B cell (primary cell): Measurements from ENCODE around the gene PACC1. TPM values are rescaled to one million over a fixed set of nuclear protein-coding genes. Genes with fewer than 3 reads are reported as not detected.

Experiments
- ATAC-seq: fragments of 200-7000 bp; cut with Tn5 transposase; one replicate; pipeline ENCODE4 v1.10.0; 2021; ENCODE audit warnings: low read depth, mild to moderate bottlenecking, moderate number of reproducible peaks, moderate library complexity
- CTCF ChIA-PET: fragments of 350-600 bp; sonication (Branson Sonifier 250); formaldehyde crosslinking; loops from one replicate; lab custom pipeline; 2021; ENCODE audit warnings: antibody characterized with exemption, inconsistent platforms; lab: Charles Lee
- POLR2A ChIA-PET: fragments of 350-600 bp; sonication (Branson Sonifier 250); formaldehyde crosslinking; loops from one replicate; lab custom pipeline; 2021; ENCODE audit warnings: antibody characterized with exemption; lab: Charles Lee
- DNase-seq: peaks from one replicate; pipeline ENCODE4 v3.0.0; 2013
- H2AFZ ChIP-seq: 2 replicates; pipeline ENCODE4 v1.6.1; 2012; ENCODE audit warnings: mild to moderate bottlenecking, low read depth, low read length; ENCODE audit not compliant: insufficient read depth, poor library complexity, severe bottlenecking
- H3K27ac ChIP-seq, 2 donors: 1 replicate in 1 of 2; 2 replicates in 1 of 2; pipeline ENCODE4 v1.5.1; 2012 to 2013; ENCODE audit warnings: low read length in 2 of 2, mild to moderate bottlenecking in 2 of 2, moderate library complexity in 1 of 2
- H3K27me3 ChIP-seq, 4 experiments: fragments of 200-600 bp in 1 of 4; sonication (generic) in 1 of 4; replicated peaks in 1 of 4; 1 replicate in 2 of 4; 2 replicates in 2 of 4; pipeline versions ENCODE4 v1.6.1 to v1.7.0; 2013 to 2016; ENCODE audit warnings: low read length in 3 of 4, mild to moderate bottlenecking in 2 of 4, mixed read lengths in 1 of 4, moderate library complexity in 1 of 4; ENCODE audit not compliant: insufficient read depth in 4 of 4, control insufficient read depth in 3 of 4; ENCODE audit errors: control extremely low read depth in 1 of 4
- H3K36me3 ChIP-seq, 2 experiments: replicated peaks in 1 of 2; 1 replicate in 1 of 2; 2 replicates in 1 of 2; pipeline versions ENCODE4 v1.6.1 to v1.7.1; 2013; ENCODE audit warnings: low read length in 1 of 2; ENCODE audit not compliant: insufficient read depth in 2 of 2, control insufficient read depth in 1 of 2; ENCODE audit errors: control extremely low read depth in 1 of 2, extremely low read depth in 1 of 2
- H3K4me1 ChIP-seq, 2 donors: fragments of 200-600 bp in 1 of 2; sonication (generic) in 1 of 2; 1 replicate in 1 of 2; 2 replicates in 1 of 2; pipeline versions ENCODE4 v1.5.1 to v1.6.1; 2013 to 2017; ENCODE audit warnings: low read length in 2 of 2; ENCODE audit not compliant: control insufficient read depth in 2 of 2, insufficient read depth in 2 of 2
- H3K4me2 ChIP-seq: replicated peaks from 2 replicates; pipeline ENCODE3; 2012; ENCODE audit warnings: mild to moderate bottlenecking, low read depth, low read length; ENCODE audit not compliant: poor library complexity, severe bottlenecking
- H3K4me3 ChIP-seq, 5 experiments: fragments of 200-600 bp in 1 of 5; sonication (generic) in 1 of 5; 1 replicate in 3 of 5; 2 replicates in 2 of 5; pipeline versions ENCODE4 v1.5.1 to v1.7.0; 2011 to 2016; ENCODE audit warnings: low read length in 4 of 5, mild to moderate bottlenecking in 4 of 5, low read depth in 2 of 5, control low read depth in 1 of 5, moderate library complexity in 1 of 5; ENCODE audit not compliant: insufficient read depth in 1 of 5; ENCODE audit errors: control extremely low read depth in 1 of 5, extremely low read depth in 1 of 5
- H3K79me2 ChIP-seq: fragments of 200-600 bp; sonication (generic); one replicate; pipeline ENCODE4 v1.6.0; 2016; ENCODE audit warnings: low read length; ENCODE audit not compliant: control insufficient read depth, insufficient read depth
- H3K9ac ChIP-seq: fragments of 200-600 bp; sonication (generic); 2 replicates; pipeline ENCODE4 v1.6.1; 2017; ENCODE audit warnings: mild to moderate bottlenecking, low read length, moderate library complexity
- H3K9me3 ChIP-seq, 3 donors: one replicate each; pipeline versions ENCODE4 v1.6.1 to v1.7.1; 2013; ENCODE audit warnings: low read length in 2 of 3; ENCODE audit not compliant: control insufficient read depth in 2 of 3, insufficient read depth in 1 of 3; ENCODE audit errors: control extremely low read depth in 1 of 3
- H4K20me1 ChIP-seq: 2 replicates; pipeline ENCODE4 v1.6.0; 2012; ENCODE audit warnings: mild to moderate bottlenecking, low read length; ENCODE audit not compliant: insufficient read depth, control insufficient read depth, poor library complexity, severe bottlenecking
- H3K27ac Mint-ChIP-seq: one replicate; pipeline ENCODE4 v1.8.0; 2021; ENCODE audit warnings: mixed read lengths
- H3K27me3 Mint-ChIP-seq: one replicate; pipeline ENCODE4 v1.8.0; 2021; ENCODE audit warnings: mixed read lengths
- H3K4me1 Mint-ChIP-seq: one replicate; pipeline ENCODE4 v1.8.0; 2021; ENCODE audit warnings: mixed read lengths
- H3K4me3 Mint-ChIP-seq: one replicate; pipeline ENCODE4 v1.8.0; 2021; ENCODE audit warnings: mixed read lengths
- H3K9me3 Mint-ChIP-seq: one replicate; pipeline ENCODE4 v1.8.0; 2022; ENCODE audit warnings: mixed read lengths; ENCODE audit not compliant: insufficient read depth
- EZH2 ChIP-seq: IDR thresholded peaks from 2 replicates; pipeline ENCODE4 v1.6.1; 2012; ENCODE audit warnings: borderline replicate concordance, low read depth, mild to moderate bottlenecking, moderate library complexity, low read length; ENCODE audit not compliant: insufficient read depth, poor library complexity, severe bottlenecking
- WGBS: methylation state at CpG from one replicate; pipeline ENCODE4 v1.1.5; 2013; ENCODE audit warnings: missing lambda C conversion rate; ENCODE audit not compliant: insufficient coverage; 5-methylcytosine and 5-hydroxymethylcytosine counted together
- intact Hi-C: fragments of 100-400 bp; cut with micrococcal nuclease; formaldehyde crosslinking; loops from one replicate; pipeline ENCODE4 v1.10.0; 2022
- polyA plus RNA-seq: library from polyadenylated mRNA; depleted of rRNA; stranded (reverse); fragments of >200 nt; gene quantifications from 2 replicates; pipeline ENCODE4 v1.2.3, GENCODE V29; 2012
- total RNA-seq, 2 donors: library from RNA; stranded (reverse); fragments of 120-200 nt in 1 of 2; gene quantifications; 1 replicate in 1 of 2; 2 replicates in 1 of 2; pipeline versions ENCODE4 v1.2.3 to v1.2.4, GENCODE V29; 2013 to 2022
- TF ChIP-seq, protein P1 (sequence below): fragments of 200-600 bp; IDR thresholded peaks from one replicate; pipeline ENCODE4 v1.8.0; 2022; ENCODE audit warnings: antibody characterized with exemption, mild to moderate bottlenecking

The PACC1 gene
- total and polyA plus RNA-seq, 2 donors (not counting 1 experiment from before 2014, with no cell fraction given), result 15.9 to 18.3 TPM

DNA sequence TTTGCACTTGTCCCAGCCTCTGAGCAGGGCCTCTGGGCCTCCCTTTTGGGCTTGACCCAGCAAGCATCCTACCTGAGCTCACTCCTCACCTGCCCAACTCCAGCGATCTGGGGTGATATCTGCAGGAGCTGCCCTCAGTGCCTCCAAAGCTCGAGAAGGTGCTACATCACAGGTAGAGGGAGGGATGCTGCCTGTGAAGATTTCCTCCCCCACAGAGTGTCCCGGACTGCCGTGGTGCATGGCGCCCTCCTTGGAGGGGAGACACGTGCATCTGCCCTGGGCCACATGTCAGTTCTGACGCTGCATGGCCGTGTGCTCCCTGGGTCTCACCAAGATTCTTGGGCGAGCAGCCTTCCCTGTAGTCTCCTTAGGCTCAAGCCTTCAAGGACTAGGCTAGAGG is 45.7 kb upstream of the PACC1 start:
- no peak overlapping the region for H3K4me3 Mint-ChIP-seq
- no peaks in the 10 kb centered on the region for H3K79me2 ChIP-seq
- CTCF ChIA-PET, result interaction anchor here (1.3 kb wide), 1 partner anchor 390 kb away, joined by 3 read pairs; no protein-coding TSS in a partner anchor
- H3K4me1 ChIP-seq, result peaks cover 0 to 6% of the 10 kb centered on the region in 2 donors
- ATAC-seq (no peak), DNase-seq (no peak)
- no peak overlapping the region for H3K9ac ChIP-seq
- TF ChIP-seq, protein P1, sequence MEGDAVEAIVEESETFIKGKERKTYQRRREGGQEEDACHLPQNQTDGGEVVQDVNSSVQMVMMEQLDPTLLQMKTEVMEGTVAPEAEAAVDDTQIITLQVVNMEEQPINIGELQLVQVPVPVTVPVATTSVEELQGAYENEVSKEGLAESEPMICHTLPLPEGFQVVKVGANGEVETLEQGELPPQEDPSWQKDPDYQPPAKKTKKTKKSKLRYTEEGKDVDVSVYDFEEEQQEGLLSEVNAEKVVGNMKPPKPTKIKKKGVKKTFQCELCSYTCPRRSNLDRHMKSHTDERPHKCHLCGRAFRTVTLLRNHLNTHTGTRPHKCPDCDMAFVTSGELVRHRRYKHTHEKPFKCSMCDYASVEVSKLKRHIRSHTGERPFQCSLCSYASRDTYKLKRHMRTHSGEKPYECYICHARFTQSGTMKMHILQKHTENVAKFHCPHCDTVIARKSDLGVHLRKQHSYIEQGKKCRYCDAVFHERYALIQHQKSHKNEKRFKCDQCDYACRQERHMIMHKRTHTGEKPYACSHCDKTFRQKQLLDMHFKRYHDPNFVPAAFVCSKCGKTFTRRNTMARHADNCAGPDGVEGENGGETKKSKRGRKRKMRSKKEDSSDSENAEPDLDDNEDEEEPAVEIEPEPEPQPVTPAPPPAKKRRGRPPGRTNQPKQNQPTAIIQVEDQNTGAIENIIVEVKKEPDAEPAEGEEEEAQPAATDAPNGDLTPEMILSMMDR, result no peak
- POLR2A ChIA-PET, result no interaction called here
- H3K27me3 Mint-ChIP-seq, result no peaks in the 10 kb centered on the region
- no peaks in the 10 kb centered on the region for H4K20me1 ChIP-seq
- H3K36me3 ChIP-seq, result no peaks in the 10 kb centered on the region
- no peak overlapping the region for H2AFZ ChIP-seq
- H3K9me3 Mint-ChIP-seq, result no peaks in the 10 kb centered on the region
- H3K4me3 ChIP-seq, result no peak overlapping the region
- no peak overlapping the region for H3K4me2 ChIP-seq
- WGBS, result 87% methylated on average over 7 of the region's 9 CpGs
- no peak overlapping the region for H3K27ac ChIP-seq
- no peak overlapping the region for H3K27ac Mint-ChIP-seq
- no peaks in the 10 kb centered on the region for H3K9me3 ChIP-seq
- peaks cover 0 to 4% (median 0%) of the 10 kb centered on the region in 4 experiments for H3K27me3 ChIP-seq
- no peaks in the 10 kb centered on the region for H3K4me1 Mint-ChIP-seq
- intact Hi-C loops, result no loop called here

DNA sequence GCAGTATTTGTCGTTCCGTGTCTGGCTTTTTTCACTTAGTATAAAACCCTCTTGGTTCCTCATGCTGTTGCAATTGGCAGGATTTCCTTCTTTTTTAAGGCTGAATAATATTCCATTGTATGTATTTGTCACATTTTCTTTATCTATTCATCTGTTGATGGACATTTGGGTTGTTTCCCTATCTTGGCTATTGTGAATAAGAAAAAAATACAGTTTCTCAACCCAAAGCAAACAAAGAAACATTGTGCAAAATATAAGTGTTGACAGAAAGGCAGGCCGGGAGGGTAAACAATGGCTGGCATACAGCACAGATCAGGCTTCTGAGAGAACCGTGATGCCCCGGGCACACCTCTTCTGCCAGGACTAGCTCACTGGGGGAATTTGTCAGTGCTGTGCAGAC is 45.0 kb upstream of the PACC1 start:
- no peak for ATAC-seq
- H3K27me3 ChIP-seq, result peaks cover 0 to 4% (median 0%) of the 10 kb centered on the region in 4 experiments
- no peak overlapping the region for H3K9ac ChIP-seq
- ChIA-PET CTCF (interaction anchor here (1.1 to 8.2 kb wide), 4 partner anchors 389 to 779 kb away, joined by 3 to 364 read pairs (median 4); no protein-coding TSS in a partner anchor), POLR2A (no interaction called here)
- Mint-ChIP-seq H3K27me3 (no peaks in the 10 kb centered on the region), H3K27ac (no peak overlapping the region), H3K4me1 (no peaks in the 10 kb centered on the region), H3K9me3 (no peaks in the 10 kb centered on the region), H3K4me3 (no peak overlapping the region)
- no peak for DNase-seq
- H3K4me1 ChIP-seq, result peaks cover 0 to 6% of the 10 kb centered on the region in 2 donors
- no peak overlapping the region for H3K4me2 ChIP-seq
- intact Hi-C loops, result loop anchor here (1.0 kb wide), 1 partner anchor 536 kb away; no protein-coding TSS in a partner anchor
- no peaks in the 10 kb centered on the region for H3K79me2 ChIP-seq
- WGBS, result 89% methylated on average over 3 of the region's 5 CpGs
- H4K20me1 ChIP-seq, result no peaks in the 10 kb centered on the region
- H3K4me3 ChIP-seq, result no peak overlapping the region
- H3K9me3 ChIP-seq, result no peaks in the 10 kb centered on the region
- no peaks in the 10 kb centered on the region for H3K36me3 ChIP-seq
- no peak overlapping the region for H2AFZ ChIP-seq
- no peak for TF ChIP-seq EZH2
- TF ChIP-seq, protein P1, result no peak
- H3K27ac ChIP-seq, result no peak overlapping the region
